Measurements from ENCODE around the gene INO80E. TPM values are rescaled to one million over a fixed set of nuclear protein-coding genes. Genes with fewer than 3 reads are reported as not detected.

Gene INO80E, protein sequence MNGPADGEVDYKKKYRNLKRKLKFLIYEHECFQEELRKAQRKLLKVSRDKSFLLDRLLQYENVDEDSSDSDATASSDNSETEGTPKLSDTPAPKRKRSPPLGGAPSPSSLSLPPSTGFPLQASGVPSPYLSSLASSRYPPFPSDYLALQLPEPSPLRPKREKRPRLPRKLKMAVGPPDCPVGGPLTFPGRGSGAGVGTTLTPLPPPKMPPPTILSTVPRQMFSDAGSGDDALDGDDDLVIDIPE
- total RNA-seq: 83.5 and 93.6 TPM in 2 replicates

DNA sequence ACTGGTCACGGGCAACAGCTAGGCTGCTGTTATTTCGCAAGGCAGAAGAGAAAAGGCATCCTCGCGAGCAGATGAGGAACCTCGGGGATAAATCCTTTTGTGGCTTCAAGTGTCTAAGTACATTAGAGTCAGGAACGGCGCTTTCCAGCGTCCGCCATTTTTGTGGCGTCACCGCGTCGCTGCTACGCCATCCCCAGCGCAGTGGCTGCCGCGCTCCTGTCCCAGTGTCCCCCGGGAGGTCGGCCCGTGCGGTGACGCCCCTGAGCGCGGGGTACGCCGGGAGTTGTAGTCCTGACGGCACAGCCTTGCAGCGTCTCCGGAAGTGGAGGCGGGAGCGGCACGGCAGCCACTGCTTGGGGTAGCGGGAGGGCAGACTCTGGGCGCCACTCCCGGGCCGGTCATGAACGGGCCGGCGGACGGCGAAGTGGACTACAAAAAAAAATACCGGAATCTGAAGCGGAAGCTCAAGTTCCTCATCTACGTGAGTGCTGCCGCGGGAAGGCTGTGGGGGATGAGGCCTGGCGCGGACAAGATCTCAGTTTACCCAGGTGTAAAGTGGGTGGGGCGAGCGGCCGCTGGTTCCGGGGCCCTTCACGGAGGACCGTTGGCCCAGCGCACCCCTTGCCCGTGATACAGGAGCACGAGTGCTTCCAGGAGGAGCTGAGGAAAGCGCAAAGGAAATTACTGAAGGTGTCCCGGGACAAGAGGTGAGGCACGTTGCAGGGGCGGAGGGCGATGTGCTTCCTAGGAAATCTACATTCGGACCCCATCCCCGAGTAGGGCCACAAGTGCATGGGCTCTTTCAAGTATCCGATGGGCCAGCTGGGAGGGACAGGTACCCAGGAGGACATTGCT lies at the start of gene INO80E:
TSS of gene INO80E (plus strand) at position 331 of the 855 bp plus-strand sequence. CDS start at position 401, 70 bp downstream.
- ChIA-PET POLR2A (interaction anchor here (0.5 to 2.2 kb wide), 12 partner anchors 9 to 614 kb away, joined by 3 to 11 read pairs (median 4); partner anchors contain the start of genes ALDOA, ASPHD1, CDIPT and KCTD13), CTCF (interaction anchor here (1.4 kb wide), 1 partner anchor 132 kb away, joined by 4 read pairs; no protein-coding TSS in a partner anchor)
- DNase-seq (peak; percentile 100), ATAC-seq (ENCODE audit: low read depth) (peak; percentile 96)
- intact Hi-C loops (cut with micrococcal nuclease): loop anchor here (1.0 to 5.0 kb wide), 9 partner anchors 23 to 1174 kb away; partner anchors contain the start of genes ALDOA, ATXN2L, CDIPT and FBXL19
- TF ChIP-seq, protein P1, sequence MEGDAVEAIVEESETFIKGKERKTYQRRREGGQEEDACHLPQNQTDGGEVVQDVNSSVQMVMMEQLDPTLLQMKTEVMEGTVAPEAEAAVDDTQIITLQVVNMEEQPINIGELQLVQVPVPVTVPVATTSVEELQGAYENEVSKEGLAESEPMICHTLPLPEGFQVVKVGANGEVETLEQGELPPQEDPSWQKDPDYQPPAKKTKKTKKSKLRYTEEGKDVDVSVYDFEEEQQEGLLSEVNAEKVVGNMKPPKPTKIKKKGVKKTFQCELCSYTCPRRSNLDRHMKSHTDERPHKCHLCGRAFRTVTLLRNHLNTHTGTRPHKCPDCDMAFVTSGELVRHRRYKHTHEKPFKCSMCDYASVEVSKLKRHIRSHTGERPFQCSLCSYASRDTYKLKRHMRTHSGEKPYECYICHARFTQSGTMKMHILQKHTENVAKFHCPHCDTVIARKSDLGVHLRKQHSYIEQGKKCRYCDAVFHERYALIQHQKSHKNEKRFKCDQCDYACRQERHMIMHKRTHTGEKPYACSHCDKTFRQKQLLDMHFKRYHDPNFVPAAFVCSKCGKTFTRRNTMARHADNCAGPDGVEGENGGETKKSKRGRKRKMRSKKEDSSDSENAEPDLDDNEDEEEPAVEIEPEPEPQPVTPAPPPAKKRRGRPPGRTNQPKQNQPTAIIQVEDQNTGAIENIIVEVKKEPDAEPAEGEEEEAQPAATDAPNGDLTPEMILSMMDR (IDR thresholded peaks at IDR 0.05): no peak
- peaks cover 59% of the 10 kb centered on the region for H3K36me3 Mint-ChIP-seq (ENCODE audit: low read depth)
- H3K4me1 Mint-ChIP-seq: peaks cover 29% of the 10 kb centered on the region
- no peaks in the 10 kb centered on the region for H3K9me3 Mint-ChIP-seq
- H3K4me3 Mint-ChIP-seq: peak within 1 kb of the TSS; percentile 98
- H3K27me3 Mint-ChIP-seq: no peaks in the 10 kb centered on the region
- H3K27ac Mint-ChIP-seq: peak within 1 kb of the TSS; percentile 97

DNA sequence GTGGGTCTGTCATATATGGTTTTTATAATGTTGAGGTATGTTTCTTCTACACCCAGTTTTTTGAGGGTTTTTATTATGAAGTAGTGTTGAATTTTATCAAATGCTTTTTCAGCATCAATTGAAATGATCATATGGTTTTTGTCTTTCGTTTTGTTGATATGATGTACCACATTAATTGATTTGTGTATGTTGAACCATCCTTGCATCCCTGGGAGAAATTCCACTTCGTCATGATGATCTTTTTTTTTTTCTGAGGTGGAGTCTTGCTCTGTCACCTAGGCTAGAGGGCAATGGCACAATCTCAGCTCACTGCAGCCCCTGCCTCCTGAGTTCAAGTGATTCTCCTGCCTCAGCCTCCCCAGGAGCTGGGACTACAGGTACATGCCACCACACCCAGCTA lies 48.1 kb upstream of the INO80E start:
- no peaks in the 10 kb centered on the region for H3K4me1 Mint-ChIP-seq
- H3K4me3 Mint-ChIP-seq: no peak overlapping the region
- H3K36me3 Mint-ChIP-seq (ENCODE audit: low read depth): no peaks in the 10 kb centered on the region
- ATAC-seq (ENCODE audit: low read depth): no peak
- peaks cover 7% of the 10 kb centered on the region for H3K9me3 Mint-ChIP-seq
- ChIA-PET CTCF (no interaction called here), POLR2A (no interaction called here)
- intact Hi-C loops (cut with micrococcal nuclease): no loop called here
- no peak for DNase-seq
- TF ChIP-seq, protein P1 (IDR thresholded peaks at IDR 0.05): no peak
- H3K27ac Mint-ChIP-seq: no peak overlapping the region
- H3K27me3 Mint-ChIP-seq: peaks cover 14% of the 10 kb centered on the region

DNA sequence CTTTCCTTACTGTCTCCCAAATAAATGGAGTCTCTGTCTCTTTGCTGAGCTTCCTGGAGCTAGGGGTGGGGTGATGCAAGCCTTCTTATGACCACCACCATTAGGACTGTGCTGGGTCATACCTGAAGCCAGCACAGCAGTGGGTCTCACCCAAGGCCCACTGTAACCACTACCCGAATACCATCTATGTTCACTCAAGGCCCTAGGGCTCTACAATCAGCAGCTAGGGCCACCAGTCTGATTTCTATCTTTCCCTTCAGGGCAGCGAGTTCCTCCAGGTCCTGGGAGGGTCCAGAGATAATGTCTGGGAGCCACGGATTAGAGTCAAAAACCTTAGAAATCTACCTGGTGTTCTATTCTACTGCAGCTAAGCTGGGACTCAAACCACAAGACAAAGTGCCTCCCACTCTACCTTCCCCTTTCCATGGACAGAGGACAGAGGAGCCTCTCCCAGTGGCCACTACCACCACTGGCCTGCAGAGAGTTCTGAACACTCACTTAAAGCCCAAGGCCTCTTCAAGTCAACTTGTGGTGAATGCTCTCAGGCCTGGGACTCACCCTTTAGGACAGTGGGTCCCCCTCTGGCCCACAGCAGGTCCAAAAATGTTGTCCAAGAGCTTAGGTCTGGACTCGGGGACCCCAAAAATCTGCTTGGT lies 45.1 kb upstream of the INO80E start:
- no peak overlapping the region for H3K4me3 Mint-ChIP-seq
- DNase-seq (no peak), ATAC-seq (ENCODE audit: low read depth) (no peak)
- no peak overlapping the region for H3K27ac Mint-ChIP-seq
- TF ChIP-seq, protein P1 (IDR thresholded peaks at IDR 0.05): no peak
- no peaks in the 10 kb centered on the region for H3K36me3 Mint-ChIP-seq (ENCODE audit: low read depth)
- ChIA-PET CTCF (no interaction called here), POLR2A (no interaction called here)
- peaks cover 14% of the 10 kb centered on the region for H3K27me3 Mint-ChIP-seq
- peaks cover 7% of the 10 kb centered on the region for H3K9me3 Mint-ChIP-seq
- H3K4me1 Mint-ChIP-seq: no peaks in the 10 kb centered on the region
- intact Hi-C loops (cut with micrococcal nuclease): no loop called here

DNA sequence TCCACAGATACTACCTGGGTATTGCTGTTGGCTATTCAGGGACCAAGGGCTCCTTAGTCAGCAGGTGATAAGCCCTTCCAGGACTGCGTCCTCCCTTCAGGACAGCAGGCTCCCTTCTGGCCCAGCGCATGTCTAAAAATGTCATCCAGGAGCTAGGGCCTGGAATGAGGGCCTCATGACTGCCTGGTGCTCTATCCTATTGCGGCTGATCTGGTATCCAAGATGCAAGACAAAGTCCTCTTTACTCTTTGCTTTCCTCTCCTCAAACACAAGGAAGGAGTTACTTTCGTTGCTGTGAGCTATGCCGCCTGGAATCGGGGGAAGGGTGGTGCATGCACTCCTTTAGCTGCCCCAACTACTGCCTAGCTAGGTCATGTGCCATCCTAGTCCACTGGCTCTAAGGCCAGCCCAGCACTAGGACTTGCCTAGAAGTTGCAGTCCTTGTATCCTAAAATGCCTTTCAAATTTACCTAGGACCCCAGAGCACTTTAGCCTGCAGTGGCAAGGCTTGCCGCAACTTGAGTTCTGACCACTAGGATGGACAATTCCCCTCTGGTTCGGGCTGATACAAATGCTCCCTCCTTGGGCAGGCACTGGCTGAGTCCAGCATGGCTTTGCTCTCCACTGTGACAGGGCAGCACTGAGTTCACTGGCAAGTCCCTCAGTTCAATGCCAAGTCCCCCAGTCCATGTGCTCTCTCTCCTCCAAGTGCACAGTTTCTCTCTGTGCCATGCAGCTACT lies 44.2 kb upstream of the INO80E start:
- Mint-ChIP-seq H3K4me1 (no peaks in the 10 kb centered on the region), H3K9me3 (peaks cover 7% of the 10 kb centered on the region), H3K27me3 (peaks cover 14% of the 10 kb centered on the region), H3K27ac (no peak overlapping the region), H3K4me3 (no peak overlapping the region), H3K36me3 (ENCODE audit: low read depth) (no peaks in the 10 kb centered on the region)
- no peak for ATAC-seq (ENCODE audit: low read depth)
- TF ChIP-seq, protein P1 (IDR thresholded peaks at IDR 0.05): no peak
- POLR2A ChIA-PET: interaction anchor here (0.7 kb wide), 1 partner anchor 166 kb away, joined by 14 read pairs; no protein-coding TSS in a partner anchor
- intact Hi-C loops (cut with micrococcal nuclease): no loop called here
- no peak for DNase-seq
- CTCF ChIA-PET: no interaction called here

Data from activated B cell treated with CpG ODN at 0.5 μM for 24 hours (primary cell).